GM12878 (cell line): ENCODE data around the gene STARD3. TPM values are rescaled to one million over a fixed set of nuclear protein-coding genes. Genes with fewer than 3 reads are reported as not detected.

Experiments used
- ATAC-seq: fragments of 200-7000 bp; cut with Tn5 transposase; 3 replicates; pipeline ENCODE4 v1.9.1; 2020; ENCODE audit warnings: mild to moderate bottlenecking, moderate library complexity
- BruUV-seq: library from RNA; stranded (reverse); fragments of 400-500 nt; replicated peaks from 2 replicates; lab custom pipeline; 2021; lab: Mats Ljungman, UMichigan
- CTCF ChIA-PET: fragments of 300-600 bp; sonication (Branson Sonifier 250); formaldehyde crosslinking; extraction: SDS; loops from one replicate; lab custom pipeline; 2021; ENCODE audit warnings: inconsistent platforms; lab: Yijun Ruan, JAX
- POLR2A ChIA-PET: fragments of 350-600 bp; formaldehyde crosslinking; extraction: SDS; loops from one replicate; lab custom pipeline; 2021; ENCODE audit warnings: inconsistent platforms; lab: Charles Lee
- RAD21 ChIA-PET: fragments of 300-600 bp; sonication (Branson Sonifier 250); formaldehyde crosslinking; loops from one replicate; lab custom pipeline; 2023; ENCODE audit warnings: antibody characterized with exemption; ENCODE audit not compliant: unreplicated experiment; lab: Charles Lee
- SMC1A ChIA-PET: fragments of 300-600 bp; sonication (Branson Sonifier 250); formaldehyde crosslinking; loops from one replicate; lab custom pipeline; 2023; ENCODE audit not compliant: unreplicated experiment, uncharacterized antibody; lab: Charles Lee
- DNase-seq: peaks from one replicate; pipeline ENCODE4 v3.0.0-alpha.2; 2011; ENCODE audit warnings: low read depth, low spot score
- FAIRE-seq: peaks from 3 replicates; lab custom pipeline; 2011; peaks lifted over from hg19 to GRCh38; lab: Jason Lieb, UNC
- H2AFZ ChIP-seq: 2 replicates; pipeline ENCODE4 v1.6.0; 2011; ENCODE audit warnings: low read depth, low read length, control low read depth; ENCODE audit not compliant: control insufficient read depth
- H3K27ac ChIP-seq: 2 replicates; pipeline ENCODE4 v1.5.1; 2011; ENCODE audit warnings: control low read depth; ENCODE audit not compliant: control insufficient read depth, insufficient read depth
- H3K27me3 ChIP-seq, 2 experiments: replicated peaks in 1 of 2; 2 replicates each; pipeline versions ENCODE4 v1.6.0 to v1.6.1; 2011; ENCODE audit warnings: low read length in 1 of 2; ENCODE audit not compliant: control insufficient read depth in 2 of 2, insufficient read depth in 2 of 2
- H3K36me3 ChIP-seq, 2 experiments: 2 replicates each; pipeline ENCODE4 v1.5.1; 2011; ENCODE audit warnings: low read length in 1 of 2; ENCODE audit not compliant: control insufficient read depth in 2 of 2, insufficient read depth in 2 of 2
- H3K4me1 ChIP-seq: 2 replicates; pipeline ENCODE4 v1.6.1; 2011; ENCODE audit warnings: mild to moderate bottlenecking, low read length, moderate library complexity, mixed read lengths; ENCODE audit not compliant: control insufficient read depth, insufficient read depth
- H3K4me2 ChIP-seq: 2 replicates; pipeline ENCODE4 v1.6.0; 2011; ENCODE audit warnings: control low read depth; ENCODE audit not compliant: control insufficient read depth, insufficient read depth
- H3K4me3 ChIP-seq: fragments of 200-600 bp; sonication (generic); 2 replicates; pipeline ENCODE4 v1.5.1; 2016
- H3K79me2 ChIP-seq: 2 replicates; pipeline ENCODE4 v1.6.0; 2011; ENCODE audit warnings: low read length; ENCODE audit not compliant: control insufficient read depth, insufficient read depth
- H3K9ac ChIP-seq: 2 replicates; pipeline ENCODE4 v1.8.0; 2011; ENCODE audit warnings: low read length, control low read depth, mixed read lengths; ENCODE audit not compliant: control insufficient read depth, insufficient read depth
- H3K9me3 ChIP-seq: replicated peaks from 3 replicates; pipeline ENCODE4 v1.5.1; 2011; ENCODE audit warnings: mild to moderate bottlenecking, low read length; ENCODE audit not compliant: control insufficient read depth, insufficient read depth
- H4K20me1 ChIP-seq: 2 replicates; pipeline ENCODE4 v1.6.0; 2011; ENCODE audit not compliant: control insufficient read depth, insufficient read depth
- ATF7 ChIP-seq: fragments of 450-650 bp; IDR thresholded peaks from 2 replicates; pipeline ENCODE4 v1.6.1; 2016; ENCODE audit warnings: low read depth, mild to moderate bottlenecking
- CBX5 ChIP-seq: sonication (generic); IDR thresholded peaks from 2 replicates; pipeline ENCODE4 v1.6.1; 2016; ENCODE audit warnings: low read depth, moderate library complexity, mild to moderate bottlenecking, inconsistent platforms
- NR2C2 ChIP-seq: IDR thresholded peaks from 2 replicates; pipeline ENCODE4 v1.6.1; 2011; ENCODE audit warnings: borderline replicate concordance, low read depth; ENCODE audit not compliant: control insufficient read depth, insufficient read length
- WRNIP1 ChIP-seq: IDR thresholded peaks from 2 replicates; pipeline ENCODE4 v1.6.1; 2011; ENCODE audit warnings: low read depth, low read length, improper control_type of control experiment, borderline replicate concordance
- YBX1 ChIP-seq: fragments of 450-650 bp; IDR thresholded peaks from 2 replicates; pipeline ENCODE4 v1.6.1; 2016; ENCODE audit warnings: antibody characterized with exemption
- WGBS: methylation state at CpG from one replicate; pipeline ENCODE4 v1.1.6; 2016; ENCODE audit warnings: low lambda C conversion rate; ENCODE audit not compliant: insufficient replicate concordance, insufficient coverage; ENCODE audit errors: missing lambda C conversion rate; 5-methylcytosine and 5-hydroxymethylcytosine counted together
- in situ Hi-C: fragments of 300-500 bp; cut with MboI; formaldehyde crosslinking; loops from 9 replicates; pipeline ENCODE4 v1.14.3; 2018; ENCODE audit warnings: mixed read lengths
- intact Hi-C: fragments of 100-400 bp; cut with micrococcal nuclease; formaldehyde crosslinking; loops from one replicate; pipeline ENCODE4 v1.14.2; 2022; ENCODE audit not compliant: unreplicated experiment
- polyA plus RNA-seq, 11 experiments: library from polyadenylated mRNA; depleted of rRNA in 4 of 11; unstranded in 6 of 11; stranded (reverse) in 5 of 11; fragments of >200 nt; fragmentation: Nextera tagmentation in 4 of 11; fragmentation: Illumina TruSeq in 1 of 11; extraction: Ambion mirVana in 4 of 11; extraction: Trizol in 1 of 11; gene quantifications; 1 replicate in 1 of 11; 2 replicates in 10 of 11; pipeline versions ENCODE4 v1.2.1 to v1.2.3, GENCODE V29; 2011 to 2016; ENCODE audit warnings: inconsistent platforms in 2 of 11, missing spikeins in 2 of 11, low read depth in 1 of 11
- total RNA-seq, 4 experiments: library from RNA; depleted of rRNA in 3 of 4; stranded (reverse); fragments of >200 nt in 3 of 4; fragmentation: Illumina TruSeq in 1 of 4; extraction: Trizol in 1 of 4; gene quantifications; 2 replicates each; pipeline versions ENCODE4 v1.2.1 to v1.2.3, GENCODE V29; 2013 to 2021
- TF ChIP-seq, protein P1 (sequence below): IDR thresholded peaks from 2 replicates; pipeline ENCODE4 v1.6.1; 2012; ENCODE audit warnings: low read depth, low read length, improper control_type of control experiment

The STARD3 gene
- total and polyA plus RNA-seq, 10 of the 15 experiments (the other 5 are each of a cell fraction or from before 2014, with no cell fraction given): 0.08 to 62.7 (median 27.5) TPM

GRCh38 chr17:39631403-39631802, 5.5 kb upstream of the STARD3 start:
- H3K79me2 ChIP-seq: no peaks in the 10 kb centered on the region
- DNase-seq (no peak), ATAC-seq (no peak), FAIRE-seq (no peak)
- ChIA-PET POLR2A (interaction anchor here (0.5 to 0.6 kb wide), 2 partner anchors 176 to 203 kb away, joined by 4 to 6 read pairs; no protein-coding TSS in a partner anchor), RAD21 (interaction anchor here (1.2 kb wide), 1 partner anchor 10 kb away, joined by 5 read pairs; no protein-coding TSS in a partner anchor), CTCF (interaction anchor here (0.8 to 15.5 kb wide), 7 partner anchors 9 to 215 kb away, joined by 3 to 225 read pairs (median 3); no protein-coding TSS in a partner anchor), SMC1A (interaction anchor here (0.9 kb wide), 1 partner anchor 9 kb away, joined by 5 read pairs; no protein-coding TSS in a partner anchor)
- H2AFZ ChIP-seq: no peak overlapping the region
- intact Hi-C loops: no loop called here
- H3K4me1 ChIP-seq: peaks cover 3% of the 10 kb centered on the region
- TF ChIP-seq WRNIP1 (no peak), NR2C2 (no peak), CBX5 (no peak), YBX1 (no peak), ATF7 (no peak)
- TF ChIP-seq, protein P1, sequence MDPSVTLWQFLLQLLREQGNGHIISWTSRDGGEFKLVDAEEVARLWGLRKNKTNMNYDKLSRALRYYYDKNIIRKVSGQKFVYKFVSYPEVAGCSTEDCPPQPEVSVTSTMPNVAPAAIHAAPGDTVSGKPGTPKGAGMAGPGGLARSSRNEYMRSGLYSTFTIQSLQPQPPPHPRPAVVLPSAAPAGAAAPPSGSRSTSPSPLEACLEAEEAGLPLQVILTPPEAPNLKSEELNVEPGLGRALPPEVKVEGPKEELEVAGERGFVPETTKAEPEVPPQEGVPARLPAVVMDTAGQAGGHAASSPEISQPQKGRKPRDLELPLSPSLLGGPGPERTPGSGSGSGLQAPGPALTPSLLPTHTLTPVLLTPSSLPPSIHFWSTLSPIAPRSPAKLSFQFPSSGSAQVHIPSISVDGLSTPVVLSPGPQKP: no peak
- 40% methylated on average over 6 of the region's 6 CpGs for WGBS
- H3K9me3 ChIP-seq: no peaks in the 10 kb centered on the region
- H3K36me3 ChIP-seq: no peaks in the 10 kb centered on the region
- no TSS peak for BruUV-seq
- H3K27me3 ChIP-seq: peaks cover 5 to 6% of the 10 kb centered on the region in 2 experiments
- H3K9ac ChIP-seq: no peak overlapping the region
- in situ Hi-C loops: no loop called here
- H3K4me2 ChIP-seq: no peak overlapping the region
- no peak overlapping the region for H3K4me3 ChIP-seq
- no peak overlapping the region for H3K27ac ChIP-seq
- H4K20me1 ChIP-seq: no peaks in the 10 kb centered on the region
